HCT116 (cell line): ENCODE measurements around the gene BMP15.

ENCODE experiments used
- CTCF ChIP-seq, 3 experiments: fragments of 200-600 bp in 1 of 3; sonication (generic) in 1 of 3; IDR thresholded peaks in 2 of 3; conservative IDR thresholded peaks in 1 of 3; 2 replicates each; pipeline ENCODE4 v1.5.1; 2012 to 2017; ENCODE audit warnings: low read depth in 2 of 3, low read length in 2 of 3, antibody characterized with exemption in 1 of 3, borderline replicate concordance in 1 of 3, control low read depth in 1 of 3, mild to moderate bottlenecking in 1 of 3, mixed read lengths in 1 of 3, mixed run types in 1 of 3, moderate library complexity in 1 of 3; ENCODE audit not compliant: insufficient read depth in 1 of 3
- MAX ChIP-seq: IDR thresholded peaks from 2 replicates; pipeline ENCODE4 v1.6.1; 2012
- REST ChIP-seq: IDR thresholded peaks from 2 replicates; pipeline ENCODE4 v1.6.1; 2012; ENCODE audit warnings: low read depth
- ZBTB33 ChIP-seq: IDR thresholded peaks from 2 replicates; pipeline ENCODE4 v1.6.1; 2011; ENCODE audit warnings: mild to moderate bottlenecking, low read length, moderate library complexity; ENCODE audit not compliant: insufficient replicate concordance; ENCODE audit errors: extremely low read depth

- no peak for TF ChIP-seq REST
- no peak for TF ChIP-seq CTCF (IDR thresholded peaks at IDR 0.05 in 2 of 3, conservative IDR thresholded peaks at IDR 0.05 in 1 of 3; ENCODE audit: borderline replicate concordance in 1 of 3, insufficient read depth in 1 of 3, low read depth in 2 of 3, low read length in 2 of 3)
- TF ChIP-seq ZBTB33: no peak
- no peak for TF ChIP-seq MAX
Measured at GRCh38 chrX:50871922-50872453, 38.5 kb upstream of the BMP15 start.
